NCI-H748 (cell line): ENCODE data around the gene KIRREL3.
"Not testable (repeated sequence)": the region's sequence is repeated elsewhere in the genome, so short reads cannot be mapped to it uniquely, and the experiment has no call there.

Experiments used
- DNase-seq: peaks from one replicate; lab custom pipeline; 2025; ENCODE audit not compliant: unreplicated experiment; lab: John Stamatoyannopoulos, UW

Gene KIRREL3

GRCh38 chr11:126373389-126374066 lies 627.0 kb downstream of the KIRREL3 start:
- not testable (repeated sequence) for DNase-seq
